Mesenchymal stem cell (in vitro differentiated cells and primary cell): ENCODE measurements around the gene SLC16A5.

Source experiments
- DNase-seq: peaks from one replicate; pipeline ENCODE4 v3.0.0-alpha.2; 2013
- H2AFZ ChIP-seq: one replicate; pipeline ENCODE4 v1.6.1; 2013; ENCODE audit warnings: low read depth, mild to moderate bottlenecking, control low read depth, inconsistent platforms, low read length, moderate library complexity
- H2AK5ac ChIP-seq: 2 replicates; pipeline ENCODE4 v1.6.1; 2013; ENCODE audit warnings: low read length, moderate library complexity, mild to moderate bottlenecking, inconsistent platforms; ENCODE audit not compliant: severe bottlenecking
- H2BK120ac ChIP-seq: one replicate; pipeline ENCODE4 v1.6.1; 2013; ENCODE audit warnings: low read depth, mild to moderate bottlenecking, inconsistent platforms, low read length, moderate library complexity
- H2BK12ac ChIP-seq, 2 experiments: one replicate each; pipeline ENCODE4 v1.6.1; 2013; ENCODE audit warnings: inconsistent platforms in 2 of 2, low read length in 2 of 2, mild to moderate bottlenecking in 2 of 2, moderate library complexity in 2 of 2, control low read depth in 1 of 2
- H2BK15ac ChIP-seq: one replicate; pipeline ENCODE4 v1.6.1; 2013; ENCODE audit warnings: mild to moderate bottlenecking, low read depth, inconsistent platforms; ENCODE audit not compliant: poor library complexity, severe bottlenecking
- H2BK5ac ChIP-seq: 2 replicates; pipeline ENCODE4 v1.6.1; 2013; ENCODE audit warnings: low read depth, mild to moderate bottlenecking, low read length, control low read depth, inconsistent platforms; ENCODE audit not compliant: poor library complexity, severe bottlenecking
- H3K14ac ChIP-seq, 2 experiments: one replicate each; pipeline ENCODE4 v1.6.1; 2013; ENCODE audit warnings: inconsistent platforms in 2 of 2, low read length in 2 of 2, control low read depth in 1 of 2, mild to moderate bottlenecking in 1 of 2, moderate library complexity in 1 of 2
- H3K18ac ChIP-seq, 2 experiments: one replicate each; pipeline ENCODE4 v1.6.1; 2013; ENCODE audit warnings: inconsistent platforms in 2 of 2, low read length in 2 of 2, control low read depth in 1 of 2, low read depth in 1 of 2, mild to moderate bottlenecking in 1 of 2
- H3K23ac ChIP-seq, 2 experiments: one replicate each; pipeline ENCODE4 v1.6.1; 2013; ENCODE audit warnings: inconsistent platforms in 2 of 2, low read length in 2 of 2, mild to moderate bottlenecking in 2 of 2, moderate library complexity in 2 of 2, control low read depth in 1 of 2
- H3K27ac ChIP-seq: 2 replicates; pipeline ENCODE4 v1.5.1; 2013; ENCODE audit warnings: mild to moderate bottlenecking, moderate library complexity, low read length, control low read depth, inconsistent platforms; ENCODE audit not compliant: poor library complexity, severe bottlenecking
- H3K27me3 ChIP-seq, 2 experiments: 2 replicates each; pipeline versions ENCODE4 v1.6.1 to v1.7.0; 2013; ENCODE audit warnings: low read length in 2 of 2, mild to moderate bottlenecking in 2 of 2, moderate library complexity in 2 of 2, control low read depth in 1 of 2, inconsistent platforms in 1 of 2; ENCODE audit not compliant: control insufficient read depth in 1 of 2, insufficient read depth in 1 of 2
- H3K36me3 ChIP-seq, 2 experiments: 2 replicates each; pipeline versions ENCODE4 v1.6.1 to v1.7.0; 2013; ENCODE audit warnings: low read length in 2 of 2, control low read depth in 1 of 2, inconsistent platforms in 1 of 2, low read depth in 1 of 2, mild to moderate bottlenecking in 1 of 2; ENCODE audit not compliant: insufficient read depth in 2 of 2, control insufficient read depth in 1 of 2
- H3K4ac ChIP-seq, 2 experiments: one replicate each; pipeline ENCODE4 v1.6.1; 2013; ENCODE audit warnings: inconsistent platforms in 2 of 2, low read length in 2 of 2, mild to moderate bottlenecking in 2 of 2, moderate library complexity in 2 of 2, control low read depth in 1 of 2, low read depth in 1 of 2
- H3K4me1 ChIP-seq: 2 replicates; pipeline ENCODE4 v1.6.1; 2013; ENCODE audit warnings: low read depth, low read length, control low read depth; ENCODE audit not compliant: control insufficient read depth, insufficient read depth
- H3K4me2 ChIP-seq: 2 replicates; pipeline ENCODE4 v1.6.1; 2013; ENCODE audit warnings: low read length, mild to moderate bottlenecking, inconsistent platforms; ENCODE audit not compliant: poor library complexity, severe bottlenecking
- H3K4me3 ChIP-seq, 2 experiments: 2 replicates each; pipeline versions ENCODE4 v1.5.1 to v1.7.0; 2013; ENCODE audit warnings: low read length in 2 of 2, mild to moderate bottlenecking in 2 of 2, control low read depth in 1 of 2, low read depth in 1 of 2; ENCODE audit not compliant: insufficient read depth in 1 of 2
- H3K79me1 ChIP-seq: replicated peaks from 2 replicates; pipeline ENCODE4 v1.6.1; 2013; ENCODE audit warnings: mild to moderate bottlenecking, control low read depth, low read length, inconsistent platforms; ENCODE audit not compliant: poor library complexity, severe bottlenecking
- H3K9ac ChIP-seq: 2 replicates; pipeline ENCODE4 v1.7.0; 2013; ENCODE audit warnings: mild to moderate bottlenecking, low read length, moderate library complexity
- H3K9me3 ChIP-seq: 2 replicates; pipeline ENCODE4 v1.7.0; 2013; ENCODE audit warnings: mild to moderate bottlenecking, low read length; ENCODE audit not compliant: control insufficient read depth
- H4K8ac ChIP-seq: one replicate; pipeline ENCODE4 v1.6.1; 2013; ENCODE audit warnings: inconsistent platforms, mild to moderate bottlenecking, low read length, moderate library complexity
- H4K91ac ChIP-seq: one replicate; pipeline ENCODE4 v1.6.1; 2013; ENCODE audit warnings: mild to moderate bottlenecking, low read length, inconsistent platforms
- WGBS: methylation state at CpG from one replicate; pipeline ENCODE4 v1.1.7; 2013; ENCODE audit warnings: mixed read lengths; 5-methylcytosine and 5-hydroxymethylcytosine counted together

SLC16A5 gene

GRCh38 chr17:75051941-75052340 is 35.8 kb upstream of the SLC16A5 start:
- Histone ChIP-seq H4K8ac (no peak overlapping the region), H3K4me2 (no peak overlapping the region), H2AK5ac (no peak overlapping the region), H3K4me3 (no peak overlapping the region), H2BK5ac (no peak overlapping the region), H3K36me3 (peaks cover 30 to 63% of the 10 kb centered on the region in 2 experiments), H2BK120ac (no peak overlapping the region), H3K23ac (no peak overlapping the region), H3K18ac (no peak overlapping the region), H2BK12ac (no peak overlapping the region), H3K27me3 (no peaks in the 10 kb centered on the region), H4K91ac (no peak overlapping the region), H3K4ac (no peak overlapping the region), H3K9ac (no peak overlapping the region), H3K27ac (no peak overlapping the region), H3K14ac (no peak overlapping the region), H2AFZ (no peak overlapping the region), H2BK15ac (no peak overlapping the region), H3K9me3 (no peaks in the 10 kb centered on the region), H3K79me1 (peaks cover 20% of the 10 kb centered on the region), H3K4me1 (peaks cover 3% of the 10 kb centered on the region)
- no peak for DNase-seq
- WGBS = 93% methylated on average over 2 of the region's 2 CpGs

- Histone ChIP-seq H2AFZ (no peak overlapping the region), H3K9me3 (no peaks in the 10 kb centered on the region)
- WGBS = 83% methylated on average over 25 of the region's 25 CpGs
Observed at GRCh38 chr17:75059369-75060345, 28.1 kb upstream of the SLC16A5 start.

GRCh38 chr17:75060434-75061054 is 27.2 kb upstream of the SLC16A5 start:
- no peak overlapping the region for H3K4me3 ChIP-seq
- H2BK15ac ChIP-seq = no peak overlapping the region
- 97% methylated on average over 23 of the region's 26 CpGs for WGBS
- no peak overlapping the region for H4K8ac ChIP-seq
- no peaks in the 10 kb centered on the region for H3K9me3 ChIP-seq
- H3K9ac ChIP-seq = peak overlapping the region; percentile 22
- H3K27ac ChIP-seq = no peak overlapping the region
- H3K27me3 ChIP-seq = no peaks in the 10 kb centered on the region
- H4K91ac ChIP-seq = no peak overlapping the region
- H2BK120ac ChIP-seq = no peak overlapping the region
- H3K4ac ChIP-seq = no peak overlapping the region
- H3K18ac ChIP-seq = no peak overlapping the region
- DNase-seq = no peak
- H2AK5ac ChIP-seq = no peak overlapping the region
- H3K79me1 ChIP-seq = peaks cover 11% of the 10 kb centered on the region
- H2AFZ ChIP-seq = no peak overlapping the region
- H2BK5ac ChIP-seq = no peak overlapping the region
- H3K4me2 ChIP-seq = no peak overlapping the region
- no peak overlapping the region for H3K14ac ChIP-seq
- H3K36me3 ChIP-seq = peaks cover 59 to 73% of the 10 kb centered on the region in 2 experiments
- no peak overlapping the region for H3K23ac ChIP-seq
- peaks cover 3% of the 10 kb centered on the region for H3K4me1 ChIP-seq
- H2BK12ac ChIP-seq = no peak overlapping the region

More at GRCh38 chr17:75059369-75060345, 28.1 kb upstream of the SLC16A5 start:
- Histone ChIP-seq H2BK15ac (no peak overlapping the region), H2AK5ac (no peak overlapping the region), H3K27ac (no peak overlapping the region), H2BK5ac (no peak overlapping the region), H3K79me1 (peaks cover 6% of the 10 kb centered on the region), H3K4me1 (no peaks in the 10 kb centered on the region), H3K27me3 (no peaks in the 10 kb centered on the region), H3K23ac (no peak overlapping the region), H3K14ac (no peak overlapping the region), H4K91ac (no peak overlapping the region), H3K4me2 (no peak overlapping the region), H3K9ac (peak overlapping the region; percentile 22), H2BK12ac (no peak overlapping the region), H3K4me3 (no peak overlapping the region), H2BK120ac (no peak overlapping the region), H4K8ac (no peak overlapping the region), H3K4ac (no peak overlapping the region), H3K18ac (no peak overlapping the region), H3K36me3 (peaks cover 58 to 70% of the 10 kb centered on the region in 2 experiments)
- DNase-seq = peak; percentile 78

- WGBS = 99% methylated on average over 10 of the region's 10 CpGs
- Histone ChIP-seq H3K79me1 (peaks cover 11% of the 10 kb centered on the region), H3K27ac (no peak overlapping the region), H3K9ac (peak overlapping the region; percentile 22), H2BK12ac (no peak overlapping the region), H3K4ac (no peak overlapping the region), H2AK5ac (no peak overlapping the region), H2AFZ (no peak overlapping the region), H3K23ac (no peak overlapping the region), H3K4me1 (peaks cover 4% of the 10 kb centered on the region), H3K18ac (no peak overlapping the region), H3K36me3 (peaks cover 59 to 69% of the 10 kb centered on the region in 2 experiments), H4K91ac (no peak overlapping the region), H3K4me3 (no peak overlapping the region), H2BK15ac (no peak overlapping the region), H3K27me3 (no peaks in the 10 kb centered on the region), H4K8ac (no peak overlapping the region), H3K9me3 (no peaks in the 10 kb centered on the region), H2BK120ac (no peak overlapping the region), H2BK5ac (no peak overlapping the region), H3K14ac (no peak overlapping the region), H3K4me2 (no peak overlapping the region)
- DNase-seq = no peak
Observed at GRCh38 chr17:75061055-75061438, 26.7 kb upstream of the SLC16A5 start.
